Thoracic aorta (tissue), 2 donors: ENCODE results near the gene FAM117B. TPM values are rescaled to one million over a fixed set of nuclear protein-coding genes. Genes with fewer than 3 reads are reported as not detected.

Source experiments
- ATAC-seq: fragments of 150-250 bp; one replicate; pipeline ENCODE4 v1.8.0; 2017; ENCODE audit warnings: low read depth; ENCODE audit not compliant: insufficient number of reproducible peaks, low FRiP score
- DNase-seq: peaks from one replicate; pipeline ENCODE4 v3.0.0-alpha.2; 2020; ENCODE audit warnings: low spot score
- H3K27ac ChIP-seq, 2 donors: fragments of 200-600 bp; sonication (generic); 1 replicate in 1 of 2; 2 replicates in 1 of 2; pipeline ENCODE4 v1.5.1; 2016; ENCODE audit warnings: mild to moderate bottlenecking in 2 of 2, moderate library complexity in 2 of 2
- H3K27me3 ChIP-seq: fragments of 200-600 bp; sonication (generic); replicated peaks from 2 replicates; pipeline ENCODE4 v1.6.0; 2016; ENCODE audit warnings: mild to moderate bottlenecking; ENCODE audit not compliant: insufficient read depth
- H3K36me3 ChIP-seq: fragments of 200-600 bp; sonication (generic); one replicate; pipeline ENCODE4 v1.5.1; 2016
- H3K4me1 ChIP-seq, 2 donors: fragments of 200-600 bp; sonication (generic); 1 replicate in 1 of 2; 2 replicates in 1 of 2; pipeline versions ENCODE4 v1.5.1 to v1.6.0; 2016; ENCODE audit warnings: low read depth in 2 of 2, mild to moderate bottlenecking in 1 of 2; ENCODE audit not compliant: control insufficient read depth in 1 of 2
- H3K4me3 ChIP-seq: fragments of 200-600 bp; sonication (generic); 2 replicates; pipeline ENCODE4 v1.5.1; 2016; ENCODE audit warnings: mild to moderate bottlenecking
- H3K9me3 ChIP-seq: fragments of 200-600 bp; sonication (generic); 2 replicates; pipeline ENCODE4 v1.5.1; 2016
- CTCF ChIP-seq: fragments of 200-600 bp; sonication (generic); IDR thresholded peaks from one replicate; pipeline ENCODE4 v1.5.1; 2019; ENCODE audit warnings: antibody characterized with exemption
- total RNA-seq, 2 donors: library from RNA; depleted of rRNA; stranded (reverse); fragments of >200 nt; gene quantifications; one replicate each; pipeline versions ENCODE4 v1.1.0 to v1.2.3, GENCODE V29; 2016

The FAM117B gene
- total RNA-seq, 2 donors from 2014 or later: 5.3 to 5.6 TPM

DNA sequence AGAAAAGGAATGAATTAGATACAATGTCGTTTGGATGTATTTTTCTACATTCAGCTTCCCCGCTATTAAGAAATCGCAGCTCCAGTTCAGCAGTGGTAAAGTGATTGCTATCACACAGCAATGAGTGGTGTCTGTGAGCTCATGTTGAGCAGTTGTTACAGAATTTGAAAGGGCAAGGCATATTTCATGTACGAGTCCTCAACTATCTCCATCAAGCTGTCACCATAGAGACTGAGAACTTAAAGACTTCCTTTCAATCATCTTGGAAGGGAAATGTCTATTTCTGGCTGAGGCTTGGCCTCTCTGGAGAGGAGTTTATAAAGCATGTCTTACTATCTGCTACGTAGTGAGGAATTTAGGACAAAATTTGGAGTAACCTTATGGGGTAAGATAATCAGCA, 24.4 kb upstream of the FAM117B start:
- DNase-seq (no peak), ATAC-seq (no peak)
- Histone ChIP-seq H3K4me3 (no peak overlapping the region), H3K27ac (no peak overlapping the region), H3K36me3 (no peaks in the 10 kb centered on the region), H3K27me3 (no peaks in the 10 kb centered on the region), H3K4me1 (peaks cover 4 to 10% of the 10 kb centered on the region in 2 donors), H3K9me3 (no peaks in the 10 kb centered on the region)
- TF ChIP-seq CTCF: no peak

- Histone ChIP-seq H3K27ac (no peak overlapping the region), H3K27me3 (no peaks in the 10 kb centered on the region), H3K36me3 (no peaks in the 10 kb centered on the region), H3K4me1 (peaks cover 4 to 10% of the 10 kb centered on the region in 2 donors), H3K4me3 (no peak overlapping the region), H3K9me3 (no peaks in the 10 kb centered on the region)
- ATAC-seq: no peak
- TF ChIP-seq CTCF: no peak
- DNase-seq: no peak
These were observed 22.6 kb upstream of the FAM117B start for GRCh38 chr2:202612145-202612544.

- no peak for ATAC-seq
- H3K27me3 ChIP-seq: no peaks in the 10 kb centered on the region
- H3K4me1 ChIP-seq: peaks cover 4 to 10% of the 10 kb centered on the region in 2 donors
These were observed 21.3 kb upstream of the FAM117B start for GRCh38 chr2:202613479-202613878.

GRCh38 chr2:202624133-202624532, 10.6 kb upstream of the FAM117B start:
- ATAC-seq (no peak), DNase-seq (no peak)
- no peaks in the 10 kb centered on the region for H3K9me3 ChIP-seq
- H3K27ac ChIP-seq: no peak overlapping the region
- no peak for TF ChIP-seq CTCF
- H3K36me3 ChIP-seq: no peaks in the 10 kb centered on the region
- no peaks in the 10 kb centered on the region for H3K27me3 ChIP-seq
- H3K4me3 ChIP-seq: no peak overlapping the region
- H3K4me1 ChIP-seq: no peaks in the 10 kb centered on the region

More at GRCh38 chr2:202613479-202613878, 21.3 kb upstream of the FAM117B start:
- no peaks in the 10 kb centered on the region for H3K9me3 ChIP-seq
- H3K4me3 ChIP-seq: no peak overlapping the region
- no peak overlapping the region for H3K27ac ChIP-seq
- TF ChIP-seq CTCF: no peak
- no peaks in the 10 kb centered on the region for H3K36me3 ChIP-seq
- DNase-seq: no peak

DNA sequence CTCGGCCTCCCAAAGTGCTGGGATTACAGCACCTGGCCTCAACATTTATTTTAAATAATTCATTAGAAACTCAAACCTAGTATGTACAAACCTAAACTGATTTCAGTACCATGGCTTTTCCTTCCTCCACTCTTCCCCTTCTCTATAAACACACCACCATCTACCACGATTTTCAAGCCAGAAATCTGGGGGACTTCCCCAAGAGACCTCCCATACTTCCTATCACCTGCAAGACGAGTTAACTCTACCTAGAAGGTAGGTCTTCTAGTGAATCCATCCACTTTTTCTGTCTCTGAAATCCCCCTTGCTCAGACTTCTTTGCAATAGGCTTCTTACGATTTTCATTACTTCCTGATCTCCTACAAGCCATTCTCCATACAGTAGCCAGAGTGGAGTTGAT, 7.7 kb upstream of the FAM117B start:
- H3K9me3 ChIP-seq: no peaks in the 10 kb centered on the region
- ATAC-seq: no peak
- H3K36me3 ChIP-seq: no peaks in the 10 kb centered on the region
- H3K4me3 ChIP-seq: no peak overlapping the region
- H3K27ac ChIP-seq: no peak overlapping the region
- H3K27me3 ChIP-seq: no peaks in the 10 kb centered on the region
- H3K4me1 ChIP-seq: peaks cover 0 to 2% of the 10 kb centered on the region in 2 donors
- no peak for TF ChIP-seq CTCF
- no peak for DNase-seq
